Measurements from ENCODE around the gene IGSF3.

Gene IGSF3

DNA sequence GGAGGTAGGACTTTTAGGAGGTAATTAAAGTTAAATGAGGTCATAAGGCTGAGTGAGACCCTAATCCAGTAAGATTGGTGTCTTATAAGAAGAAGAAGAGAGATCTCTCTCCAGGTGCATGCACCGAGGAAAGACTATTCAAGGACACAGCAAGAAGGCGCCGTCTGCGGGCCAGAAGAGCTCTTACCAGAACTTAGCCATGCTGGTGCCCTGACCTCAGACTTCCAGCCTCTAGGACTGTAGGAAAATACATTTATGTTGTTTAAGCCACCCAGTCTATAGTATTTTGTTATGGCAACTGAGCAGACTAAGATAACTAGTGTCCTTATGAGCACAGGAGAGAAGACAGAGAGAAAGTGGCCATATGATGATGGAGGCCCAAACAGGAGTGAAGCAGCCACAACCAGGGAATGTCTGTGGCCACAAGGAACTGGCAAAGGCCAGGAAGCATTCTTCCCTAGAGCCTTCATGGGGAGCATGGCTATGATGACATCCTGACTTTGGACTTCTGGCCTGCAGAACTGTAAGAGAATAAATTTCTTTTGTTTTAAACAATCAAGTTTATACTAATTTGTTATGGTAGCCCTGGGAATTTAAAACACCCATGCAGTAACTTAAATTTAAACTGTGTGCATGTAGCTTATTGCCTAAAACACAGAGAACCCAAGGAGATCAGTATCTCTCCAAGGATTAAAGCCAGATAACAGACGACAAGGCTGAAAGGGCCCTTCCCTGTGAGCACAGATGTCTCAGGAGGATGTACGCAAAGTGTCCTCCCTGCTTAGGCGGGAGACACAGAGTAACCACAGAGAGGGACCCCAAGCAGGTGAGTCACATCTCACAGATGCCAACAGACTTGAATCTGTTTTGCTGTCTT lies 86.8 kb downstream of the IGSF3 start:
- H3K4me3 ChIP-seq (ENCODE audit: low read depth, low read length): no peak overlapping the region
- TF ChIP-seq, protein P1, sequence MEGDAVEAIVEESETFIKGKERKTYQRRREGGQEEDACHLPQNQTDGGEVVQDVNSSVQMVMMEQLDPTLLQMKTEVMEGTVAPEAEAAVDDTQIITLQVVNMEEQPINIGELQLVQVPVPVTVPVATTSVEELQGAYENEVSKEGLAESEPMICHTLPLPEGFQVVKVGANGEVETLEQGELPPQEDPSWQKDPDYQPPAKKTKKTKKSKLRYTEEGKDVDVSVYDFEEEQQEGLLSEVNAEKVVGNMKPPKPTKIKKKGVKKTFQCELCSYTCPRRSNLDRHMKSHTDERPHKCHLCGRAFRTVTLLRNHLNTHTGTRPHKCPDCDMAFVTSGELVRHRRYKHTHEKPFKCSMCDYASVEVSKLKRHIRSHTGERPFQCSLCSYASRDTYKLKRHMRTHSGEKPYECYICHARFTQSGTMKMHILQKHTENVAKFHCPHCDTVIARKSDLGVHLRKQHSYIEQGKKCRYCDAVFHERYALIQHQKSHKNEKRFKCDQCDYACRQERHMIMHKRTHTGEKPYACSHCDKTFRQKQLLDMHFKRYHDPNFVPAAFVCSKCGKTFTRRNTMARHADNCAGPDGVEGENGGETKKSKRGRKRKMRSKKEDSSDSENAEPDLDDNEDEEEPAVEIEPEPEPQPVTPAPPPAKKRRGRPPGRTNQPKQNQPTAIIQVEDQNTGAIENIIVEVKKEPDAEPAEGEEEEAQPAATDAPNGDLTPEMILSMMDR (IDR thresholded peaks at IDR 0.05; ENCODE audit: insufficient read depth, low read depth, low read length, missing control alignments): no peak
- DNase-seq (ENCODE audit: low read depth): no peak

DNA sequence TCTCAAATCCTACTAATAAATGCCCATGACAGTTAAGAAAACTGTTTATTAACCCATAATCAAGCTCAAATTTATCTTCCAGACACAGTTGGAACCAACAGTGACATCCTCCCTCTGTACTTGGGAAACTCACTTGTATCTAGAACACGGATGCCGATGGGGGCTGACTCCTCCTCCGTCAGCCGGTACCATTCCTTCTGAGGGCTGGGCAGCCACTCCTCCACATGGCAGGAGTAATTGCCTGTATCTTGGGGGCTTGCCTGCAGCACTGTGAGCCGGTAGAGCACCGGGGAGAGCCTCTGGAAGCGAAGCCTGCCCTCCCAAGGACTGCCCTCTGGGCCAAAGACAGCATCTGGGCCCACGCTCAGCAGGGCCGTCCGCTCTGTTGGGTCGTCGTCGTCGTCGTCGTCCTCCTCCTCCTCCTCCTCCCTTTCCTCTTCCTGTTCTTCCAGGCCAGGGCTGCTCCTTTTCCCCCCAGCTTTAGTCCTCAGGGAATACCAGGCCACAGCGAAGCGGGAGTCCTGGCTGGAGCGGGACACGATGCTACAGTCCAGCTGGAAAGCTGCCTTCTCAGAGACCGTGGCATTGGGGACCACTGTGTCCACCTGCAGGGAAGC lies 88.2 kb downstream of the IGSF3 start:
- no peak overlapping the region for H3K4me3 ChIP-seq (ENCODE audit: low read depth, low read length)
- TF ChIP-seq, protein P1 (IDR thresholded peaks at IDR 0.05; ENCODE audit: insufficient read depth, low read depth, low read length, missing control alignments): no peak

DNA sequence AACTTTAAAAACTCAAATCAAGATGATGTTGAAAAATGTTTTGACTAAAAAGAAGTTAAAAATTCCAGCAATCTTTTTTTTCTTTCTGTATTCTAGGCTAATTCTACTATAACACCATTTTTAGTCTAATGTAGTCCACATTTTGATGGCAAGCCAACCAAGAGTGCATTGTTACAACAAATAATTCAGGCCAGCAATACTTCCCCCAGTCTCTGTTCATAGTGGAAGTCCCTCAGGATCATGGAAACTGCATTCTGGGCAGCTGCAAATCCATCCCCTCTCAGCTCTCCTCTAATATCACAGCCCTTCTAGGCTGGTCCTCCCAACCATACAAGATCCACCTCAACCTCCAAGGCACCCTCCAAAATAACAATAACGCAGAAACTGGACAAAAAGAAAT lies 89.0 kb downstream of the IGSF3 start:
- TF ChIP-seq, protein P1 (IDR thresholded peaks at IDR 0.05; ENCODE audit: insufficient read depth, low read depth, low read length, missing control alignments): no peak
- DNase-seq (ENCODE audit: low read depth): no peak
- no peak overlapping the region for H3K4me3 ChIP-seq (ENCODE audit: low read depth, low read length)

More for the DNA sequence above, 88.2 kb downstream of the IGSF3 start:
- no peak for DNase-seq (ENCODE audit: low read depth)

DNA sequence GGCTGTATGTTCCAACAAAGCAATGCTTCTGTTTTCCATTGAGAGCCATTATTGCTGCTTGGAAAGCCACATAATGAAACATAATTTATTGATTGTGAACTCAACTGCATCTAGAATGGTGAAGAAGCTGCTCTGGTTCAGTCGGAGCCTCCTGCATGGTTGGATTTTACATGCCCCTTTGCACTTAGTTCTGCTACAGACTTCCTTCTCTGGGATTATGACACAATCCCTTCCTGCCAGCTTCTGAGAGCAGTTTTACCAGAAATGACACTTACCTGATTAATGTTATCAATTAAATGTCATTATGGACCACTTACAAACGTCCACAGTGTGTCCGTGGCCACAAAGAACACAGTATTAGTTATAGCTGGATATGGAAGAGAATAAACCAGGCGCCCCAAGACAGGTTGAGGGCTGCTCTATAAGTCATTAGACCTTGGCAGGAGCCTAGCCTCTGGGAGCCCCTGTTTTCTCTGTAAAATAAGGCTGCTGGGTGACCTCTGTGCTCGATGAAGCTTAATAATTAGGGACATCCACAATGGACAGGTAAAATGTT lies 89.7 kb downstream of the IGSF3 start:
- TF ChIP-seq, protein P1 (IDR thresholded peaks at IDR 0.05; ENCODE audit: insufficient read depth, low read depth, low read length, missing control alignments): no peak
- DNase-seq (ENCODE audit: low read depth): no peak
- no peak overlapping the region for H3K4me3 ChIP-seq (ENCODE audit: low read depth, low read length)

DNA sequence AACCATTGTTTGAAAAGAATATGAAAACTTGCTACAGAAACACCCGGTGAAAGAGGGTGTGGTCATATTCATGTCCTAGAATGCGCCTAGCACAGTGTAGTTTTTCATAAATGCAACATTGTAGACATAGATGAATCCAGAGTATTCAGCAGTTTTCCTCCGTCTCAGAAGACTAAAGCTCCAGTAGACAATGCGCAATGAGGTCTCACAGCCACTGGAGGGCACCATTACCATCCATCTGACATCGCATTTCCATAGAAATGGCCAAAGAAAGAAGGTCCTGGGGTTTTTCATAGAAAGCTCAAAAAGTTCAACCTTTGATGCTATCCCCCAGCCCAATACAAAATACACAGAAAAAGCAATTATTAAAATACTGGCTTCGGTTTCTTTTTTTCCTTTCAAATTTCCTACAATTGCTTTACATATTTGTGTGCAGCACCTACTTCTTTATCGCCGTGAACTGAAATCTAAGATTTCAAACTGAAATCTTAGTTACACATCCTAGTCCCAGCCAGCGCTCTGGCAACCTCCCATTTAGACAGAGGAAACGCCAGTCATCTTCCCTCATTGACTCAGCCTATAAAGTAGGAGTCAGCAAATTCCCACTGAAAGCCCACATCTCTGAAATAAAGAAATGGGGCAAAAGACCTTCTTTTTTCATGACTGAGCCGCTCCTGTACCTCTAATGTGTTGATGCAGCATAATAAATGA lies 92.8 kb downstream of the IGSF3 start:
- DNase-seq (ENCODE audit: low read depth): peak; percentile 76

DNA sequence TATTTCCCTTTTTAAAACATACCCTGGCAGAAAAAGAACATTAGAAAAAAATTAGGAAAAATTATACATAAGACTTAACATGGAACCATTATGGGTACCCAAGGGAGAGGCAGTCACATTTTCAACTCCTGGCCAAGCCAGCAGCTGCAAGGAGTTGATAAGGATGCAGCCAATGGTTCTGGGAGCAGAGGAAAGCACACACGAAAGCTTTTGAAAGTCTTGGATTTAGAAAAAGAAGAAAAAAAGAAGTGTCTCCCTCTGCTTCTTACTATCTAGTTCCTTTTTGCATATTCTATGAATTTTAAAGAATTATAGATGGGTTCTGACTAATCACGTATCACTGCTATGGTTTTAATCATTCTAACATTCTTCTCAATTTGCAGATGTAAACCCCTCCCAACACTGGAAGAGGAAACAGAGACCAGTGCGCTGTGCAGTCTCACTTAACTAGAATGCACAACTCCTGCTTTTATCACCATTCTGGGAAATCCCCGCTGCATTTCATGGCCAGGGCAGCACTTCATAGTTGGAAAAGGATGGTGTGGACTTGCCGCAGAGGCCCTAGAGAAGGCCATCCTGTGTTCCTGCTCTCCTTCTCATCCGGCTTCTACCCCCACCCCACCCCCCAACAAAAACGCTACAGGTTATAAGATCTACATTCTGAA lies 94.0 kb downstream of the IGSF3 start:
- TF ChIP-seq, protein P1 (IDR thresholded peaks at IDR 0.05; ENCODE audit: insufficient read depth, low read depth, low read length, missing control alignments): no peak
- DNase-seq (ENCODE audit: low read depth): no peak
- no peak overlapping the region for H3K4me3 ChIP-seq (ENCODE audit: low read depth, low read length)

More for the DNA sequence above, 92.8 kb downstream of the IGSF3 start:
- TF ChIP-seq, protein P1 (IDR thresholded peaks at IDR 0.05; ENCODE audit: insufficient read depth, low read depth, low read length, missing control alignments): peak; percentile 84
- no peak overlapping the region for H3K4me3 ChIP-seq (ENCODE audit: low read depth, low read length)

Measured in GM12865 (cell line).